ENCODE data around the gene ZNF81. TPM values are rescaled to one million over a fixed set of nuclear protein-coding genes. Genes with fewer than 3 reads are reported as not detected.
A peak's percentile ranks its signal among the peaks of the same experiment; 100 is the strongest.

The ZNF81 gene
- polyA plus RNA-seq, 2 of the 4 experiments (the other 2 are of a cell fraction): 3.8 to 8.3 TPM

- TF ChIP-seq CBX8 (IDR thresholded peaks at IDR 0.05) (no peak), REST (IDR thresholded peaks at IDR 0.05) (no peak), CHD2 (IDR thresholded peaks at IDR 0.05; ENCODE audit: low read length, partially characterized antibody) (no peak), TFCP2L1 (CRISPR knock-in tag; IDR thresholded peaks at IDR 0.05) (no peak), EP300 (IDR thresholded peaks at IDR 0.05) (no peak), PBX3 (IDR thresholded peaks at IDR 0.05) (no peak), RAD21 (conservative IDR thresholded peaks at IDR 0.05 in 1 of 2, IDR thresholded peaks at IDR 0.05 in 1 of 2) (peak; percentile 56 to 64; a peak in 4 of 5 replicates), HOXB13 (CRISPR knock-in tag; IDR thresholded peaks at IDR 0.05; ENCODE audit: low read depth) (no peak), HES2 (IDR thresholded peaks at IDR 0.05) (no peak), SMC3 (IDR thresholded peaks at IDR 0.05) (peak; percentile 50; the same call in 2 of the 3 replicates), CTCF (IDR thresholded peaks at IDR 0.05) (peak; percentile 53)
- FAIRE-seq (peak; percentile 67), ATAC-seq (peak in 1 of 2 experiments; percentile 20; a peak in 1 of 6 replicates), DNase-seq (ENCODE audit: low read depth in 1 of 2, low spot score in 1 of 2) (peak; percentile 38 to 58)
- H3K4me2 ChIP-seq: no peak overlapping the region
- no peaks in the 10 kb centered on the region for H3K4me1 ChIP-seq
- CTCF ChIA-PET: interaction anchor here (1.0 to 1.1 kb wide), 2 partner anchors 17 to 29 kb away, joined by 3 read pairs; no protein-coding TSS in a partner anchor
- POLR2A ChIA-PET: no interaction called here
- H3K4me3 ChIP-seq: no peak overlapping the region
- H3K9me3 ChIP-seq: no peaks in the 10 kb centered on the region
- H3K27ac ChIP-seq: no peak overlapping the region
- WGBS (ENCODE audit: missing lambda C conversion rate): 10% methylated on average over 2 of the region's 2 CpGs
Observed at GRCh38 chrX:47831788-47832187, 4.9 kb upstream of the ZNF81 start.

GRCh38 chrX:47838361-47838760, 1.7 kb downstream of the ZNF81 start:
- peak; percentile 65 for FAIRE-seq

GRCh38 chrX:47840111-47840510, 3.4 kb downstream of the ZNF81 start:
- ChIA-PET CTCF (no interaction called here), POLR2A (no interaction called here)
- ATAC-seq: no peak
- no peak overlapping the region for H3K27ac ChIP-seq
- no peak for DNase-seq (ENCODE audit: low read depth in 1 of 2, low spot score in 1 of 2)
- TF ChIP-seq RAD21 (conservative IDR thresholded peaks at IDR 0.05 in 1 of 2, IDR thresholded peaks at IDR 0.05 in 1 of 2) (no peak), HEYL (CRISPR knock-in tag; IDR thresholded peaks at IDR 0.05) (no peak), ZNF302 (CRISPR knock-in tag; IDR thresholded peaks at IDR 0.05) (no peak), FOXS1 (CRISPR knock-in tag; IDR thresholded peaks at IDR 0.05) (no peak), HES2 (IDR thresholded peaks at IDR 0.05) (no peak), TFCP2L1 (CRISPR knock-in tag; IDR thresholded peaks at IDR 0.05) (no peak), ELK1 (IDR thresholded peaks at IDR 0.05; ENCODE audit: low read depth, low read length) (no peak), EP300 (IDR thresholded peaks at IDR 0.05) (no peak), ATOH8 (CRISPR knock-in tag; IDR thresholded peaks at IDR 0.05; ENCODE audit: low read depth) (no peak), NFE2L2 (conservative IDR thresholded peaks at IDR 0.05; ENCODE audit: low read length) (no peak), RNF2 (IDR thresholded peaks at IDR 0.05; ENCODE audit: borderline replicate concordance, low read depth) (no peak), TP53 (CRISPR knock-in tag; IDR thresholded peaks at IDR 0.05) (no peak), KDM5A (IDR thresholded peaks at IDR 0.05) (no peak)
- 38% methylated on average over 4 of the region's 4 CpGs for whole genome bisulfite sequencing (ENCODE audit: missing lambda C conversion rate)
- H3K4me3 ChIP-seq: no peak overlapping the region
- peak overlapping the region; percentile 46 for H3K4me2 ChIP-seq
- FAIRE-seq: no peak
- H3K4me1 ChIP-seq: 0 out of 3 replicates have a peak, but pooled peaks cover 5% of the 10 kb centered on the region
- H3K9me3 ChIP-seq: no peaks in the 10 kb centered on the region

More at GRCh38 chrX:47838361-47838760, 1.7 kb downstream of the ZNF81 start:
- 90% methylated on average over 1 of the region's 1 CpG for whole genome bisulfite sequencing (ENCODE audit: missing lambda C conversion rate)
- ChIA-PET POLR2A (no interaction called here), CTCF (no interaction called here)
- peak; percentile 39 for TF ChIP-seq MAFK (IDR thresholded peaks at IDR 0.05; ENCODE audit: partially characterized antibody)
- TF ChIP-seq NFE2L2 (conservative IDR thresholded peaks at IDR 0.05; ENCODE audit: low read length): no peak
- DNase-seq (ENCODE audit: low read depth in 1 of 2, low spot score in 1 of 2): no peak
- 0 out of 3 replicates have a peak, but pooled peaks cover 5% of the 10 kb centered on the region for H3K4me1 ChIP-seq
- H3K27ac ChIP-seq: no peak overlapping the region
- peak overlapping the region; percentile 84; the same call in 2 of the 3 replicates for H3K4me2 ChIP-seq
- no peaks in the 10 kb centered on the region for H3K9me3 ChIP-seq
- H3K4me3 ChIP-seq: no peak overlapping the region
- ATAC-seq: no peak

Measured in A549 (cell line).